ENCODE measurements around the gene EEIG1. TPM values are rescaled to one million over a fixed set of nuclear protein-coding genes. Genes with fewer than 3 reads are reported as not detected.

The EEIG1 gene
- total RNA-seq, 1 experiment from 2014 or later: 176 TPM

DNA sequence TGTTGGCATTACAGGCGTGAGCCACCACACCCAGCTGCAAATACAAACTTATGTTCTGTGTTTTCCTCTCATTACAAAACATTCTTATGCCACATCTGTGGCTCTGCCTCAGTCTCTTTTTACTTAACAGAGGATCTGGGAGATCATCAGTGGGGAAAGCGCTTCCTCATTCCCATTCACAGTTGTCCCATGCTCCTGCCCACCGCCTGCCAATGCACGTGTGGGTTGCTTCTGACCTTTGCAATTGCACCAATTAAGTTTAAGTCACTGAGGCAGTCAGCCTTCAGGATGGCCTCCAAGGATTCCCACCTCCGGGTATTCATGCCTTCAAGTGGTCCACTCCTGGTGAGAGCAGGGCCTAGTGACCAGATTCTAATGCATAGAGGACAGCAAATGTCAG is 34.9 kb upstream of the EEIG1 start:
- Histone ChIP-seq H3K79me2 (ENCODE audit: low read depth) (no peaks in the 10 kb centered on the region), H3K4me3 (no peak overlapping the region), H3K9me2 (ENCODE audit: insufficient read depth) (no peaks in the 10 kb centered on the region), H2AFZ (no peak overlapping the region), H3F3A (ENCODE audit: insufficient read depth, low read depth) (peaks cover 14% of the 10 kb centered on the region; the same call in 1 of the 2 replicates), H3K27me3 (ENCODE audit: insufficient read depth, low read depth) (no peaks in the 10 kb centered on the region), H3K4me1 (replicated peaks; ENCODE audit: insufficient read depth) (no peaks in the 10 kb centered on the region; the same call in 1 of the 2 replicates), H3K27ac (no peak overlapping the region), H3K4me2 (no peak overlapping the region), H3K36me3 (ENCODE audit: low read depth) (no peaks in the 10 kb centered on the region), H3K9me3 (ENCODE audit: insufficient read depth, low read depth) (no peaks in the 10 kb centered on the region), H4K20me1 (ENCODE audit: insufficient read depth) (no peaks in the 10 kb centered on the region)
- DNase-seq: no peak
- BruUV-seq (replicated peaks): no TSS peak
- TF ChIP-seq, protein P1, sequence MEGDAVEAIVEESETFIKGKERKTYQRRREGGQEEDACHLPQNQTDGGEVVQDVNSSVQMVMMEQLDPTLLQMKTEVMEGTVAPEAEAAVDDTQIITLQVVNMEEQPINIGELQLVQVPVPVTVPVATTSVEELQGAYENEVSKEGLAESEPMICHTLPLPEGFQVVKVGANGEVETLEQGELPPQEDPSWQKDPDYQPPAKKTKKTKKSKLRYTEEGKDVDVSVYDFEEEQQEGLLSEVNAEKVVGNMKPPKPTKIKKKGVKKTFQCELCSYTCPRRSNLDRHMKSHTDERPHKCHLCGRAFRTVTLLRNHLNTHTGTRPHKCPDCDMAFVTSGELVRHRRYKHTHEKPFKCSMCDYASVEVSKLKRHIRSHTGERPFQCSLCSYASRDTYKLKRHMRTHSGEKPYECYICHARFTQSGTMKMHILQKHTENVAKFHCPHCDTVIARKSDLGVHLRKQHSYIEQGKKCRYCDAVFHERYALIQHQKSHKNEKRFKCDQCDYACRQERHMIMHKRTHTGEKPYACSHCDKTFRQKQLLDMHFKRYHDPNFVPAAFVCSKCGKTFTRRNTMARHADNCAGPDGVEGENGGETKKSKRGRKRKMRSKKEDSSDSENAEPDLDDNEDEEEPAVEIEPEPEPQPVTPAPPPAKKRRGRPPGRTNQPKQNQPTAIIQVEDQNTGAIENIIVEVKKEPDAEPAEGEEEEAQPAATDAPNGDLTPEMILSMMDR (conservative IDR thresholded peaks at IDR 0.05): no peak
- TF ChIP-seq EZH2 (IDR thresholded peaks at IDR 0.05; ENCODE audit: low read depth): no peak
- POLR2A ChIA-PET (ENCODE audit: unreplicated experiment): interaction anchor here (0.6 kb wide), 1 partner anchor 72 kb away, joined by 3 read pairs; no protein-coding TSS in a partner anchor
- intact Hi-C loops (cut with micrococcal nuclease; ENCODE audit: unreplicated experiment): no loop called here
- CTCF ChIA-PET: no interaction called here

DNA sequence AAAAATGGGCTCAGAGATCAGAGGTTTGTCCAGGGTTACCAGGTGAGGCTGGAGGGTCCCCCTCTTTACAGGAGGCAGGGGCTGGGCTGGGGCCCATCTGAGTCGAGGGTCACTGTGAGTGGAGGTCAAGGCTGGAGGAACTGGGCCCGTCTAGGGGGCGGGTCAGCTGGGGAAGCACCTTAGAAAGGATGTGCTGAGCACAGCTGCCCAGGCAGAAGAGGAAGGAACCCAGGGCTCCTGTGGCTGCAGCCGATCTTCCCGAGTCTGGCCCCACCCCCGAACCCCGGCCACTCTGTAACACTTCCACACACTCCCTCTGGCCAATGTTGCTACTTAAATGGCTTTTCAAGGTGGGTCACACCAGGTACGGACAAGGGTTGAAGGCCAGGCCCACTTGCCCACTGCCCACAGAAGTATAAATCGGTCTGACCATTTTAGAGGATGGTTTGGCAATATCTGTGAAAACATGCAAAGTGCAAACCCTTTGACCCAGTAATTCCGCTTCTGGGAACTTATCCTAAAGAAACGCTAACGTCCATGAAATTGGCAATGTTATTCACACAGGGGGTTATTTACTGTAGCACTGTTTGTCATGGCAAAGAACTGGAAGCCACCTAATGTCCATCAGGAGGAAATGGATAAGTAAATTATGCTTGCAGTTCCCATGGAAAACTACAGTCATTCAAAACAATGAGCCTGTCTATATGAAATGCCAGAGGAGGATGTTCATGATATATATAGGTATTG is 30.5 kb upstream of the EEIG1 start:
- H4K20me1 ChIP-seq (ENCODE audit: insufficient read depth): no peaks in the 10 kb centered on the region
- H3K4me1 ChIP-seq (replicated peaks; ENCODE audit: insufficient read depth): peaks cover 24% of the 10 kb centered on the region
- ChIA-PET CTCF (no interaction called here), POLR2A (ENCODE audit: unreplicated experiment) (interaction anchor here (0.7 kb wide), 1 partner anchor 9 kb away, joined by 16 read pairs; no protein-coding TSS in a partner anchor)
- H3K36me3 ChIP-seq (ENCODE audit: low read depth): no peaks in the 10 kb centered on the region
- H2AFZ ChIP-seq: no peak overlapping the region
- no peaks in the 10 kb centered on the region for H3K9me2 ChIP-seq (ENCODE audit: insufficient read depth)
- H3K9me3 ChIP-seq (ENCODE audit: insufficient read depth, low read depth): no peaks in the 10 kb centered on the region
- no peak for TF ChIP-seq EZH2 (IDR thresholded peaks at IDR 0.05; ENCODE audit: low read depth)
- TF ChIP-seq, protein P1 (conservative IDR thresholded peaks at IDR 0.05): no peak
- 0 out of 2 replicates have a peak, but pooled peaks cover 2% of the 10 kb centered on the region for H3K79me2 ChIP-seq (ENCODE audit: low read depth)
- no peak overlapping the region for H3K4me2 ChIP-seq
- no peaks in the 10 kb centered on the region for H3K27me3 ChIP-seq (ENCODE audit: insufficient read depth, low read depth)
- no peak overlapping the region for H3K4me3 ChIP-seq
- DNase-seq: peak in 1 of 2 experiments; percentile 51
- H3F3A ChIP-seq (ENCODE audit: insufficient read depth, low read depth): peaks cover 34% of the 10 kb centered on the region
- intact Hi-C loops (cut with micrococcal nuclease; ENCODE audit: unreplicated experiment): no loop called here
- BruUV-seq (replicated peaks): no TSS peak
- no peak overlapping the region for H3K27ac ChIP-seq

DNA sequence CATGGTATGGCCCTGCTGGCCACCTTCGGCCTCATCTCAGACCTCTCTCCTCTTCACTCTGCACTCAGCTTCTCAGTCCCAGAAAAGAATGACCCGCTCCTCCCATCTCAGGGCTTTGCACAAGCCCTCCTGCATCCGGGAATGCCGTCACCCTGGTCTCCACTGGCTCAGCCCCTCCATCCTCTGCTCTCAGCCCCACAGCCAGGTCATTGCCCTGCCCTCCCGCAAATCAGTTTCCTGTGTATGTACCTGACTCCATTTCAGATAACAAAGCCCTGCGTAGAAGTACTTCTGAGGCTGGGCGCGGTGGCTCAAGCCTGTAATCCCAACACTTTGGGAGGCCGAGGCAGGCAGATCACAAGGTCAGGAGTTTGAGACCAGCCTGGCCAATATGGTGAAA is 28.9 kb upstream of the EEIG1 start:
- intact Hi-C loops (cut with micrococcal nuclease; ENCODE audit: unreplicated experiment): loop anchor here (10.0 kb wide), 1 partner anchor 435 kb away; no protein-coding TSS in a partner anchor
- no peak overlapping the region for H2AFZ ChIP-seq
- DNase-seq: no peak
- CTCF ChIA-PET: no interaction called here
- no peaks in the 10 kb centered on the region for H3K9me3 ChIP-seq (ENCODE audit: insufficient read depth, low read depth)
- H3K4me3 ChIP-seq: no peak overlapping the region
- H3K4me1 ChIP-seq (replicated peaks; ENCODE audit: insufficient read depth): peaks cover 40% of the 10 kb centered on the region
- no peaks in the 10 kb centered on the region for H3K9me2 ChIP-seq (ENCODE audit: insufficient read depth)
- no peak overlapping the region for H3K27ac ChIP-seq
- H3K36me3 ChIP-seq (ENCODE audit: low read depth): no peaks in the 10 kb centered on the region
- H3K27me3 ChIP-seq (ENCODE audit: insufficient read depth, low read depth): no peaks in the 10 kb centered on the region
- 0 out of 2 replicates have a peak, but pooled peaks cover 2% of the 10 kb centered on the region for H3K79me2 ChIP-seq (ENCODE audit: low read depth)
- TF ChIP-seq, protein P1 (conservative IDR thresholded peaks at IDR 0.05): no peak
- TF ChIP-seq EZH2 (IDR thresholded peaks at IDR 0.05; ENCODE audit: low read depth): no peak
- POLR2A ChIA-PET (ENCODE audit: unreplicated experiment): interaction anchor here (0.5 to 0.8 kb wide), 2 partner anchors 34 to 53 kb away, joined by 3 to 6 read pairs; no protein-coding TSS in a partner anchor
- peaks cover 39% of the 10 kb centered on the region for H3F3A ChIP-seq (ENCODE audit: insufficient read depth, low read depth)
- H4K20me1 ChIP-seq (ENCODE audit: insufficient read depth): no peaks in the 10 kb centered on the region
- no peak overlapping the region for H3K4me2 ChIP-seq
- no TSS peak for BruUV-seq (replicated peaks)
